H1 (cell line): Measurements from ENCODE around the gene STAC. TPM values are rescaled to one million over a fixed set of nuclear protein-coding genes. Genes with fewer than 3 reads are reported as not detected.

Experiments
- CTCF ChIA-PET: fragments of 300-600 bp; sonication (Branson Sonifier 250); formaldehyde crosslinking; loops from one replicate; lab custom pipeline; 2021; ENCODE audit not compliant: partially characterized antibody; lab: Charles Lee
- POLR2A ChIA-PET: fragments of 300-600 bp; sonication (Branson Sonifier 250); formaldehyde crosslinking; loops from one replicate; lab custom pipeline; 2021; ENCODE audit warnings: inconsistent platforms; ENCODE audit not compliant: partially characterized antibody; lab: Charles Lee
- DNase-seq, 2 experiments: peaks; one replicate each; pipeline versions ENCODE4 v3.0.0 to v3.0.0-alpha.2; 2010 to 2022; ENCODE audit warnings: low spot score in 2 of 2, low read depth in 1 of 2, mixed read lengths in 1 of 2
- FAIRE-seq: peaks from 2 replicates; lab custom pipeline; 2011; peaks lifted over from hg19 to GRCh38; lab: Jason Lieb, UNC
- H2AFZ ChIP-seq: 2 replicates; pipeline ENCODE4 v1.8.1; 2012; ENCODE audit warnings: low read length, inconsistent platforms
- H2AK5ac ChIP-seq: 2 replicates; pipeline ENCODE4 v1.6.1; 2013; ENCODE audit warnings: low read depth, low read length
- H2BK120ac ChIP-seq: replicated peaks from 2 replicates; pipeline ENCODE3; 2013; ENCODE audit warnings: low read depth, low read length, inconsistent platforms
- H2BK12ac ChIP-seq: 2 replicates; pipeline ENCODE4 v1.6.1; 2013; ENCODE audit warnings: low read depth, low read length
- H2BK15ac ChIP-seq: 2 replicates; pipeline ENCODE4 v1.6.1; 2013; ENCODE audit warnings: low read length
- H2BK20ac ChIP-seq: 2 replicates; pipeline ENCODE4 v1.6.1; 2013; ENCODE audit warnings: low read length
- H2BK5ac ChIP-seq: 2 replicates; pipeline ENCODE4 v1.6.1; 2013; ENCODE audit warnings: low read depth, low read length
- H3K14ac ChIP-seq: 2 replicates; pipeline ENCODE4 v1.6.1; 2013; ENCODE audit warnings: inconsistent platforms; ENCODE audit not compliant: insufficient read length
- H3K18ac ChIP-seq: 2 replicates; pipeline ENCODE4 v1.6.1; 2013; ENCODE audit warnings: low read length; ENCODE audit errors: extremely low read depth
- H3K23ac ChIP-seq: 2 replicates; pipeline ENCODE4 v1.6.1; 2013; ENCODE audit warnings: inconsistent platforms; ENCODE audit not compliant: insufficient read length
- H3K23me2 ChIP-seq: 2 replicates; pipeline ENCODE4 v1.6.1; 2013; ENCODE audit warnings: low read depth, low read length
- H3K27ac ChIP-seq: 2 replicates; pipeline ENCODE4 v1.6.1; 2011; ENCODE audit warnings: low read depth, low read length, inconsistent platforms
- H3K27me3 ChIP-seq, 4 experiments: replicated peaks in 1 of 4; 1 replicate in 1 of 4; 2 replicates in 3 of 4; pipeline versions ENCODE4 v1.6.1 to v1.8.1; 2011 to 2013; ENCODE audit warnings: low read length in 3 of 4, mild to moderate bottlenecking in 3 of 4, inconsistent platforms in 2 of 4, mixed read lengths in 2 of 4, moderate library complexity in 1 of 4; ENCODE audit not compliant: control insufficient read depth in 3 of 4, insufficient read depth in 3 of 4; ENCODE audit errors: extremely low read depth in 1 of 4
- H3K36me3 ChIP-seq, 4 experiments: 2 replicates each; pipeline versions ENCODE4 v1.6.1 to v1.8.1; 2011 to 2013; ENCODE audit warnings: mild to moderate bottlenecking in 4 of 4, low read length in 3 of 4, moderate library complexity in 2 of 4, control low read depth in 1 of 4, inconsistent platforms in 1 of 4; ENCODE audit not compliant: insufficient read depth in 4 of 4, control insufficient read depth in 2 of 4
- H3K4ac ChIP-seq: replicated peaks from 2 replicates; pipeline ENCODE3; 2013; ENCODE audit warnings: low read length, low read depth, mixed read lengths, inconsistent platforms; ENCODE audit not compliant: insufficient read length
- H3K4me1 ChIP-seq, 4 experiments: replicated peaks in 1 of 4; 1 replicate in 1 of 4; 2 replicates in 3 of 4; pipeline versions ENCODE4 v1.6.1 to v1.8.1; 2011 to 2013; ENCODE audit warnings: low read length in 3 of 4, inconsistent platforms in 2 of 4, mixed read lengths in 1 of 4; ENCODE audit not compliant: insufficient read depth in 4 of 4, control insufficient read depth in 3 of 4
- H3K4me2 ChIP-seq, 2 experiments: 2 replicates each; pipeline versions ENCODE4 v1.6.1 to v1.8.1; 2011 to 2013; ENCODE audit warnings: low read depth in 2 of 2, low read length in 2 of 2, control low read depth in 1 of 2, inconsistent platforms in 1 of 2, mild to moderate bottlenecking in 1 of 2; ENCODE audit not compliant: insufficient read depth in 1 of 2
- H3K4me3 ChIP-seq, 4 experiments: fragments of 200-600, 300-600 bp in 1 of 4; sonication (generic), shearing (Covaris generic), sonication (Bioruptor Twin) in 1 of 4; 2 replicates each; pipeline versions ENCODE4 v1.5.1 to v1.8.1; 2011 to 2016; ENCODE audit warnings: low read length in 4 of 4, low read depth in 3 of 4, control low read depth in 2 of 4, inconsistent platforms in 2 of 4, mild to moderate bottlenecking in 2 of 4, mixed read lengths in 1 of 4, moderate library complexity in 1 of 4; ENCODE audit not compliant: insufficient read depth in 2 of 4; ENCODE audit errors: extremely low read depth in 1 of 4
- H3K56ac ChIP-seq: replicated peaks from 2 replicates; pipeline ENCODE3; 2013; ENCODE audit warnings: low read depth, mild to moderate bottlenecking, mixed read lengths, low read length, inconsistent platforms; ENCODE audit not compliant: insufficient read length
- H3K79me1 ChIP-seq: 2 replicates; pipeline ENCODE4 v1.6.1; 2013; ENCODE audit warnings: low read depth, low read length, control low read depth
- H3K79me2 ChIP-seq, 2 experiments: 2 replicates each; pipeline versions ENCODE4 v1.6.1 to v1.8.1; 2012 to 2013; ENCODE audit warnings: low read length in 2 of 2, mild to moderate bottlenecking in 2 of 2, inconsistent platforms in 1 of 2; ENCODE audit not compliant: insufficient read depth in 2 of 2, control insufficient read depth in 1 of 2
- H3K9ac ChIP-seq, 4 experiments: replicated peaks in 1 of 4; 1 replicate in 1 of 4; 2 replicates in 3 of 4; pipeline versions ENCODE4 v1.6.1 to v1.8.1; 2011 to 2013; ENCODE audit warnings: low read depth in 3 of 4, low read length in 3 of 4, control low read depth in 2 of 4, mild to moderate bottlenecking in 2 of 4, moderate library complexity in 2 of 4, inconsistent platforms in 1 of 4; ENCODE audit errors: extremely low read depth in 1 of 4
- H3K9me3 ChIP-seq, 2 experiments: 2 replicates each; pipeline versions ENCODE4 v1.6.1 to v1.8.1; 2012 to 2013; ENCODE audit warnings: mild to moderate bottlenecking in 2 of 2, moderate library complexity in 2 of 2, control low read depth in 1 of 2, inconsistent platforms in 1 of 2, low read depth in 1 of 2, low read length in 1 of 2, mixed read lengths in 1 of 2; ENCODE audit not compliant: insufficient read depth in 2 of 2
- H4K20me1 ChIP-seq, 2 experiments: replicated peaks in 1 of 2; 2 replicates each; pipeline versions ENCODE3 to v1.8.1; 2011 to 2013; ENCODE audit warnings: inconsistent platforms in 2 of 2, low read length in 2 of 2, mild to moderate bottlenecking in 1 of 2; ENCODE audit not compliant: insufficient read depth in 2 of 2, control insufficient read depth in 1 of 2
- H4K5ac ChIP-seq: 2 replicates; pipeline ENCODE4 v1.6.1; 2013; ENCODE audit warnings: low read length, low read depth, mixed read lengths, inconsistent platforms; ENCODE audit not compliant: insufficient read length
- H4K8ac ChIP-seq: 2 replicates; pipeline ENCODE4 v1.8.0; 2013; ENCODE audit warnings: mild to moderate bottlenecking, moderate library complexity, low read length, inconsistent platforms; ENCODE audit not compliant: insufficient read depth; ENCODE audit errors: extremely low read depth
- H4K91ac ChIP-seq: replicated peaks from 2 replicates; pipeline ENCODE3; 2013; ENCODE audit warnings: low read length, mixed read lengths, inconsistent platforms; ENCODE audit not compliant: insufficient read length
- ASH2L ChIP-seq: fragments of 200-600, 300-600 bp; sonication (generic); IDR thresholded peaks from one replicate; pipeline ENCODE4 v1.7.1; 2017; ENCODE audit warnings: low read length
- CHD2 ChIP-seq: IDR thresholded peaks from 2 replicates; pipeline ENCODE4 v1.6.1; 2012; ENCODE audit warnings: low read length, improper control_type of control experiment
- KDM1A ChIP-seq: fragments of 200-600, 300-600 bp; sonication (generic); IDR thresholded peaks from 2 replicates; pipeline ENCODE4 v1.7.1; 2016; ENCODE audit warnings: mild to moderate bottlenecking, low read length, borderline replicate concordance
- KDM4A ChIP-seq: IDR thresholded peaks from one replicate; pipeline ENCODE4 v1.7.1; 2012; ENCODE audit warnings: low read depth, mild to moderate bottlenecking, moderate library complexity, low read length, inconsistent platforms; ENCODE audit not compliant: severe bottlenecking
- POLR2AphosphoS5 ChIP-seq: IDR thresholded peaks from 2 replicates; pipeline ENCODE4 v1.6.1; 2011; ENCODE audit warnings: low read depth, low read length
- RAD21 ChIP-seq, 2 experiments: IDR thresholded peaks in 1 of 2; conservative IDR thresholded peaks in 1 of 2; 2 replicates each; pipeline ENCODE4 v1.6.1; 2011; ENCODE audit warnings: low read depth in 2 of 2, low read length in 2 of 2, improper control_type of control experiment in 1 of 2, inconsistent platforms in 1 of 2, mild to moderate bottlenecking in 1 of 2, moderate library complexity in 1 of 2
- RNF2 ChIP-seq: fragments of 200-900, 300-1000 bp; sonication (generic); IDR thresholded peaks from 2 replicates; pipeline ENCODE4 v1.7.1; 2016; ENCODE audit warnings: borderline replicate concordance, low read depth, mild to moderate bottlenecking, antibody characterized with exemption, low read length; ENCODE audit not compliant: poor library complexity, severe bottlenecking; ENCODE audit errors: missing control alignments
- SP1 ChIP-seq: IDR thresholded peaks from 2 replicates; pipeline ENCODE4 v1.6.1; 2011; ENCODE audit warnings: low read depth, low read length
- TAF1 ChIP-seq: IDR thresholded peaks from 2 replicates; pipeline ENCODE4 v1.6.1; 2011; ENCODE audit warnings: mild to moderate bottlenecking, low read depth, low read length
- WGBS, 2 experiments: shearing (Covaris generic) in 1 of 2; methylation state at CpG; one replicate each; pipeline versions ENCODE4 v1.1.6 to v1.1.7; 2013 to 2015; ENCODE audit warnings: low lambda C conversion rate in 2 of 2, mixed read lengths in 2 of 2, inconsistent platforms in 1 of 2, low coverage in 1 of 2, missing lambda C conversion rate in 1 of 2; ENCODE audit not compliant: insufficient replicate concordance in 2 of 2, insufficient coverage in 1 of 2, insufficient read length in 1 of 2; ENCODE audit errors: extremely low coverage in 1 of 2, missing lambda C conversion rate in 1 of 2; 5-methylcytosine and 5-hydroxymethylcytosine counted together
- polyA plus RNA-seq, 7 experiments: library from polyadenylated mRNA; depleted of rRNA in 3 of 7; stranded (reverse) in 5 of 7; unstranded in 2 of 7; fragments of >200 nt in 5 of 7; fragments of 200-250 nt in 2 of 7; gene quantifications; 1 replicate in 5 of 7; 2 replicates in 1 of 7; 4 replicates in 1 of 7; pipeline versions ENCODE4 v1.2.1 to v1.2.3, GENCODE V29; 2011 to 2013; ENCODE audit warnings: missing spikeins in 2 of 7, mixed read lengths in 2 of 7
- total RNA-seq: library from RNA; stranded (reverse); fragmentation: NEBNext Ultra II Directional; extraction: Animal tissue kit (Norgen Biotek cat#: 25700); gene quantifications from 2 replicates; pipeline ENCODE4 v1.2.1, GENCODE V29; 2021

The STAC gene
- total and polyA plus RNA-seq, 2 of the 8 experiments (the other 6 are each of a cell fraction or from before 2014, with no cell fraction given): 8.0 to 18.1 TPM

DNA sequence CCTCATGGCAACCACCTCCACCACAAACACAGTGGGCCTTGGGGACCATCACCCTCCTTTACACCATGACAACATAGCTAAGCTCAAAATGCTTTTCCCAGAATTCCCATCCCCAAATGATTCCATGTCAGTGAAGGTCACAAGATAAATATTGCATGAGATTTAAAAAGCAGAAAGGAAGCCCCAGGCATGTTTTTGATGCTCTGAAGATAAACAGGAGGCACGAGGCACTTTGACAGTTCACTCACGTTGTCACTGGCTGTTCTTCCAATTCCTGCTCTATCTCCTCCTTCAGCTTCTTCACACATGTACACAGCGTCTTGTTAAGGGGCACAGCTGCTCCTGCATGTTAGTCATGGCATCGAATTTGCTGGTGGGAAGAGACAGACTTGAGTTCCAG, 180.4 kb downstream of the STAC start:
- no peak overlapping the region for H3K4ac ChIP-seq
- H2BK12ac ChIP-seq: no peak overlapping the region
- DNase-seq (no peak), FAIRE-seq (no peak)
- H4K20me1 ChIP-seq: no peaks in the 10 kb centered on the region
- H2AFZ ChIP-seq: no peak overlapping the region
- no peak overlapping the region for H3K9ac ChIP-seq
- no peak overlapping the region for H3K23ac ChIP-seq
- no peaks in the 10 kb centered on the region; the same call in 1 of the 2 replicates for H3K23me2 ChIP-seq
- H3K79me2 ChIP-seq: no peaks in the 10 kb centered on the region
- no peak overlapping the region for H4K5ac ChIP-seq
- no peaks in the 10 kb centered on the region for H3K27me3 ChIP-seq
- TF ChIP-seq CHD2 (no peak), KDM4A (no peak), SP1 (no peak), TAF1 (no peak), KDM1A (no peak), POLR2AphosphoS5 (no peak), ASH2L (no peak), RNF2 (no peak), RAD21 (IDR thresholded peaks at IDR 0.05 in 1 of 2, conservative IDR thresholded peaks at IDR 0.05 in 1 of 2; ENCODE audit: low read depth in 2 of 2, low read length in 2 of 2) (no peak)
- no peaks in the 10 kb centered on the region for H3K4me1 ChIP-seq
- no peak overlapping the region for H3K27ac ChIP-seq
- no peaks in the 10 kb centered on the region for H3K79me1 ChIP-seq
- no peak overlapping the region for H4K8ac ChIP-seq
- H2BK5ac ChIP-seq: no peak overlapping the region
- H3K4me2 ChIP-seq: no peak overlapping the region
- CTCF ChIA-PET: interaction anchor here (2.7 to 4.3 kb wide), 2 partner anchors 20 to 437 kb away, joined by 9 to 16 read pairs; no protein-coding TSS in a partner anchor
- H2BK120ac ChIP-seq: no peak overlapping the region
- no peak overlapping the region for H2BK15ac ChIP-seq
- no peak overlapping the region for H4K91ac ChIP-seq
- no peak overlapping the region for H3K14ac ChIP-seq
- H3K18ac ChIP-seq: no peak overlapping the region
- H3K36me3 ChIP-seq: no peaks in the 10 kb centered on the region
- no peak overlapping the region for H3K56ac ChIP-seq
- no peaks in the 10 kb centered on the region for H3K9me3 ChIP-seq
- H3K4me3 ChIP-seq: no peak overlapping the region
- no peak overlapping the region for H2BK20ac ChIP-seq
- H2AK5ac ChIP-seq: no peak overlapping the region
- 91% methylated on average over 4 of the region's 4 CpGs; no CpG with 5 or more reads in 1 of the 2 experiments for WGBS, 2 experiments
- POLR2A ChIA-PET: no interaction called here
